GM12892 (cell line): ENCODE data around the gene THRB.

Experiments
- DNase-seq: peaks from one replicate; pipeline ENCODE4 v3.0.0; 2011; ENCODE audit not compliant: insufficient read length
- FAIRE-seq: peaks from 2 replicates; lab custom pipeline; 2011; peaks lifted over from hg19 to GRCh38; lab: Jason Lieb, UNC
- POLR2A ChIP-seq: IDR thresholded peaks from 2 replicates; pipeline ENCODE4 v1.6.1; 2011; ENCODE audit warnings: low read depth, low read length, control low read depth
- POLR2AphosphoS5 ChIP-seq: IDR thresholded peaks from 2 replicates; pipeline ENCODE4 v1.6.1; 2011; ENCODE audit warnings: low read depth, low read length, control low read depth
- TAF1 ChIP-seq: IDR thresholded peaks from 2 replicates; pipeline ENCODE4 v1.6.1; 2011; ENCODE audit warnings: low read depth, mild to moderate bottlenecking, control low read depth, low read length, borderline replicate concordance

THRB gene

DNA sequence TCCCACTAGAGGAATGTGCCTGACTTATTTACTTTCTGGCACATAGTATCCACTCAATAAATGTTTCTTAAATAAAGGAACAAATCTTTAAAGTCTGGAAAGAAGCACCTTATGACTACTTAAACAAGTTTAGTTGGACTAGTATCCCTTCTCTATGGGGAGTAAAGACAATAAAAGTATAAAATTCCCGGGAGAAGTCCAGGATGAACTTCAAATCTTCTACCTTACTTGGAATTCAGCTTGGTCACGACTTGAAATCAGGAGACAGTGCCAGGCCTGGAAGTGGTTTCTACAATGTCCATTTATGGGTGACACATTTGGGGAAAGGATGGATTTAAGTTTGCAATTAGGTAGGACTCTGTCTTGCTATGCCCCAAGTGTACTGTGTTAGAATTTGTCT is 353.1 kb downstream of the THRB start:
- no peak for DNase-seq
- TF ChIP-seq POLR2A (no peak), TAF1 (no peak), POLR2AphosphoS5 (no peak)
- no peak for FAIRE-seq

DNA sequence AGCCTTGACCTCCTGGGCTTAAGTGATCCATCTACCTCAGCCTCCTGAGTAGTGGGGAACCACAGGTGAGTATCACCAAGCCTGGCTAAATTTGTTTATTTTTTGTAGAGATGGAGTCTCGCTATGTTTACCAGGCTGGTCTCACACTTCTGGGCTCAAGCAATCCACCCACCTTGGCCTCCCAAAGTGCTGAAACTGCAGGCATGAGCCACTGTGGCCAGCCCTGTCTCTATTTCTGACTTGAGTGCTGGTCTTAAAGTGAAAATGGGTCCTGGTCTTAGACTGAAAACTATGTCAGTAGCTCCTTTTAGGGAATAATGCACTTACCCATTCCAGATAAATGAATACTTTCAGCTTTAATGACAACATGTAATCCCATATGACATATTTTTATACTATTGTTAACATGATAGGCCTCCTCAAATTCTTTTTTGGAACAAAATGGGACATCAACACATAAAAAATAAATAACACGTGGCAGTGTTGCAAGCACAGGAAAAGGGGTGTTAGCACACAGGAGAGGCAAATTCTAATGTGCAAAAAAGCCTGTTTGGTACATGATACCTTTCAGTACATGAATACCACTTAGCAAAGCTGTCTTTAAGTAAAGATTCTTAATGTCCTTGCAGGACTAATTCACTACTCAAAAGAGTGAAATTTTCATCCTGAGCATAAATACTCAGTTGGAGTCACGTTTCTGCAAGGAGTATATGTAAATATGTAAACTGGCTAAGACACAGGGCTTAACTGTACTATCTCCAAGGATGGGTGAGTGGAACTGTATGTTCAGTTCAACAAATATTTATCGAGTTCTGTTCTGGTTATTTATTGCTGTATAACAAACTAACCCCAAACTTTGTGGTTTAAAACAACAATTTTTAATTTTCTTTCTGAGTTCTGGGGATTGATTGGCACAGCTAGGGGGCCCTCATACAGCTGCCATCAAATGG is 354.9 kb downstream of the THRB start:
- TF ChIP-seq POLR2AphosphoS5 (no peak), TAF1 (no peak), POLR2A (no peak)
- no peak for DNase-seq
- no peak for FAIRE-seq

DNA sequence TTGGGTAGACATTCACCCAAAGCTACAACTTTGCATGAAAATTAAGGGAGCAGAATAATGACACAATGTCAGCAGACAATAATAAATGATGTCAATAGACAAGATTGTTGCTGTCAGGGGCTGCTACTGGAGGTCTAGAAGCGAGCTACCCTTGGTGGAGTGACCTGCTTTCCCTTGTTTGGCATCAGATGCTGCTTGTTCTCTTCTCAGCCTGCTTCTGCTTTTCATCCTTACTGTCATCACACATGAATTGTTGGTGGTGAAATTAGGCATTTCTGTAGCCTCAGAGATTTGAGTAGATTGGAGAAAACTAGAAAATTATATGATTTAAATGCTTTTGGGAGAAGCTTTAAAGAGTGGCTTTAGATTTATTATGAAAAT is 355.8 kb downstream of the THRB start:
- FAIRE-seq (no peak), DNase-seq (no peak)
- no peak for TF ChIP-seq POLR2AphosphoS5
- TF ChIP-seq POLR2A = no peak
- TF ChIP-seq TAF1 = no peak

DNA sequence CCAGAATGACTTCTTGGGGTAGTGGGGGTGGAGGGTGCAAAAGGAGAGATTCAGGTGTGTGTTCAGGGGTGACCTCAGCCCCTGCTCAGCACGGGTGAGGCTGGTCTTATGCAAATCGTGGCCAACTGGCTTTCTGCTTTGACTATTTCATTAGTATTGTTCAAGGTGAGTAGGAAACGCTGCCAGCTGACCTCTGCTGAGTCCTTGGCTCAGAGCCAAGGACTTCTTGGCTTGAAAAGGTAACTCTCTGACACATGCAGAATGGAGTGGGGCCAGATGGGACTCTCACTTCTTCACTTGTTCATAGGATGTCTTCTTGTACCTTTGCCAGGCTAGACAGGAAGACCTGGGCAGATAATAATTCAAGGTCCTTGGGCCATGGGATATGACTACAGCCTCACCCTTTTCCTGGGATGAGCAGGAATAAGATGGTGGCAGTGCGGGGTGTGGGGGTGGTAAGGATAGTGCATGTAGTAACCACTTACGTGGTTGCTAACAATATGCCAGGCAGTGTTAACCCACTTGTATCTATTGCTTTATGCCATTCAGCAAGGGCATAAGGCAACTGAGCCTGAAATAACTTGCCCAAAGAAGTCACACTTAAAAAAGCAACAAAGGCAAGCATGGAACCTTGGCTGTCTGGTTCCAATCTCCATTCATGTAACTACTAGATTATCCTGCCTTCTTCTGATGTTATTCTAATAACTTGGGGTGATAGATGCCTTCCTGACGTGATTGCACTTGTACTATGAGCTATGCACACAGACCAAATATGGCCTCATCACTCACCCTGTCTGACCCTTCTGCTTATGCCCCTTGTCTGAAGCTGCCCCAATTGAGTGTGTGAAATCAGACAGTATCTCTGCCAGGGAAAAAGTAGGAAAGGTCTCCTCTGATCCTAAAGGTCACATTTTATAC is 356.4 kb downstream of the THRB start:
- TF ChIP-seq POLR2A = no peak
- TF ChIP-seq TAF1 = no peak
- TF ChIP-seq POLR2AphosphoS5 = no peak
- FAIRE-seq = no peak
- DNase-seq = no peak

DNA sequence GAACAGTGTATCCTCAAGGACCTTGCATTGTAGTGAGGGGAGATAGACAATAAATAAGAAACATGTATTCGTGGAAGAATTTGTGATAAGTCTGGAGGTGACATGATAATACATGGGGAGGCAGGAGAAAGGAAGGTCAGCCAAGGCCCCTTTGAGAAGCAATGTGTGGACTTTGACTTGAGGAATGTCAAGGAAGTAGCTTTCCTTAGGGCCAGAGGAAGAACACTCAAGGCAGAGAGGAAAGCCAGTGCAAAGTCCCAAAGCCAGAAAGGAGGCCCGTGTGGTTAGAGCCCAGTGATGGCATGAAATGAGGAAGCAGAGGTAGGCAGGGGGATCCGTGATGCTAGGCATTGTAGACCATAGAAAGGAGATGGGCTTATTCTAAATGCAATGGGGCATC is 357.3 kb downstream of the THRB start:
- FAIRE-seq = no peak
- no peak for TF ChIP-seq TAF1
- TF ChIP-seq POLR2A = no peak
- TF ChIP-seq POLR2AphosphoS5 = no peak
- DNase-seq = no peak

DNA sequence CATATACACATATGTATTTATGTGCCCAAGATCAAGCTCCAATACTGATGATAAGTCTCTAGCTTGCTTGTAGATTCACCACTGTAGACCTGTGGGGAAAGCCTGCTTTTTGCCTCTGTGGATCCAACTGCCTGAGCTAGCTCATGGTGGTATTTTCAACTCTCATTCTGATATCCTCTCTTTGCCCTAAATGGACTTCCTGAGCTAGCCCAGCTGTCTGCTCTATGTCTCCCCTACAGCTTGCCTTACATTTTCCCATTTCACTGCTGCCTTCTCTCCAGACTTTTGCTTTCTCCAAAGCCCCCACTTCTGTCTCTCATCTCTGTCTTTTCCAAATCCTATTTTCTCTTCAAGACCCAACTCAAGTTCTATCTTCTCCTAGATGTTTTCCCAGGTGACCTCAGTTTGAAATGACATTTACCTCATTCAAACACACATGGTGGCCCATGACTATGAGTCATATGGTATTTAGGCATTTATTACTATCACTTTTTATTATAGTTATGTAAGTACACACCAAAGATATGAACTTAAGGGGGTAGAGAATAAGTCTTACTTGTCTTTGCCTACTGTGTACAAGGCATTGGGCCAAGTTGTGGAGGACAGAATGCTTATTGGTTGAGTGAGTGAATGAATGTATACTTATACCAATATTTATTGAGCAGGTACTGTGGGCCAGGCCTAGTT is 357.9 kb downstream of the THRB start:
- no peak for FAIRE-seq
- DNase-seq = no peak
- TF ChIP-seq TAF1 = no peak
- TF ChIP-seq POLR2AphosphoS5 = no peak
- no peak for TF ChIP-seq POLR2A

DNA sequence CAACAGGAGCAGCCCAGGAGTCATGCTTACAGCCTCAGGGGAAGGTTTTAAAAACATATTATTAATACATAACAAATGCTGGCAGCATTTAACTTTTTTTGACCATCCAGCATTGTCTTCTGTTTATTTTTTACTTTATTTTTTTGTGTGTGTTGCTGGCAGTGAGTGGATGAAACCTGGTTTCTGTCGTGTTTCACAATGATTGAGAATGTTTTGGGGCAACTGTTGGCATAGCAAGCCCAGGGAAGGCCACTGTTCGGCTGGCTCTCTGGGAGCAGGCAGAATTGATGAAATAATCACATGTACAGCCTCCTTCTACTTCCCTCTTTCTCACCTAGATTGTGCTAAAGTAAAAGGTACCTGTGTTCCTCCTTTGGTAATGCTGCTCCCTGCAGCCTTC is 359.4 kb downstream of the THRB start:
- DNase-seq = no peak
- FAIRE-seq = no peak
- no peak for TF ChIP-seq POLR2A
- TF ChIP-seq POLR2AphosphoS5 = no peak
- TF ChIP-seq TAF1 = no peak

DNA sequence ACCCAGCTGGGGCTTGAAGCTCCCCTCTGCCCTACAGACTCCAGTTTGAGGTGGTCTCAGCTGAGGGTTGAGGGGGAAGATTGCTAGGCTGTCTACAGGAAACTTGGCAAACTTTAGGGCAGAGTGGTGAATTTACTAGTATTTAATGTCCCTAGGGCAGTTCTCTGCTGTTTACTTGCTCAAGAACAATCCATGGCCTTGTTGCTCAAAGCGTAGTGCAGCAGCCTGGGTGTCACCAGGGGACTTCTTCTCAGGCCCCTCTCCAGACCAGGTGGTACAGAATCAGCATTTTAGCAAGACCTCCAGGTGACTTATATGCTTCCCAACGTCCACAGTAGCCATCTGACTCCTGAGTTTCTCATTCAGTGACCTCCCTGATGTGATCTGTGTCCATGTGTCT is 360.7 kb downstream of the THRB start:
- DNase-seq (no peak), FAIRE-seq (no peak)
- TF ChIP-seq POLR2A (no peak), POLR2AphosphoS5 (no peak), TAF1 (no peak)

DNA sequence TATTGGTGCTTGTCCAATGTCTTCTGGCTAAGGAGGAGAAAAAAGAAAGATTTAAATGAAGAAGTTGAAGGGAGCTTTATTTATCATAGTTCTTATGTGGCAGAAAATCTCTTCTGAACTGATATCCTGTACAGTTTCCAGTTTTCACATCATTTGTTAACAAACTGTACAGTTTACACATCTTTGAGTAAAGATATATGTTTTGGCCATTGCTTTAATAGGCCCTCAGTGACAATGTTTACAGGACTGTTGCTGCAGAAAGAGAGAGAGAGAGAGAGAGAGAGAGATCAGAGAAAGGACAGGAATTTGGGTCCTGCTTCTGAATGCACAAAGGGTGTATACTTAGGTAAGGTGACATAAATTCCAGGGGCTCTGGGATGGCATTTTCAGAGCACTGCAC is 361.2 kb downstream of the THRB start:
- FAIRE-seq (no peak), DNase-seq (no peak)
- TF ChIP-seq TAF1 (no peak), POLR2A (no peak), POLR2AphosphoS5 (no peak)

DNA sequence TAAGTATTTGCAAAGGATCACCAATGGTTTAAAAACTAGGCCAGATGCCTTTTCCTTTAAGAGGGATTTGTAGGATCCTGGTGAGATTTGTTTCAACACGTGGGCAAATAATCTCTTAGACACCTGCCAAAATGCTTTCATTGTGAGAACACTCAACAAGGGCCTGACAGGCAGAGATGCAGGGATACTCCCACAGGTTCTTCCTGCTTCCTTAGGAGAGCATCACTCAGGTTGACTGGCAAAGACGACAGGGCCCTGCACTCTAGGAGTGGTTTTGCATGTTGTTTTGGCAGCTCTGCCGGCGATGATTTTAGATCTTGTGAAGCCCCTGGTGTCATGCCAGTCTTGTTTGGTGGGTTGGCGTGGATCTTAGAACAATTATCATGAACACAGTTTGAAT is 365.1 kb downstream of the THRB start:
- FAIRE-seq (no peak), DNase-seq (no peak)
- TF ChIP-seq POLR2A = no peak
- TF ChIP-seq TAF1 = no peak
- TF ChIP-seq POLR2AphosphoS5 = no peak
